ENCODE measurements around the gene OR2M2. TPM values are rescaled to one million over a fixed set of nuclear protein-coding genes. Genes with fewer than 3 reads are reported as not detected.

The OR2M2 gene
- total RNA-seq: not detected

- Mint-ChIP-seq H3K9me3 (no peaks in the 10 kb centered on the region), H3K27me3 (no peaks in the 10 kb centered on the region), H3K27ac (no peak within 1 kb of the TSS), H3K4me1 (no peaks in the 10 kb centered on the region), H3K4me3 (no peak within 1 kb of the TSS), H3K36me3 (no peaks in the 10 kb centered on the region)
- POLR2A ChIA-PET: no interaction called here
- ATAC-seq (ENCODE audit: low read depth) (no peak), DNase-seq (no peak)
These were observed at the start of gene OR2M2 for GRCh38 chr1:248174521-248174920. OR2M2 (plus strand) TSS chr1:248174821; CDS start chr1:248179986, 5,165 bp downstream.

GRCh38 chr1:248127653-248128052 is 47.0 kb upstream of the OR2M2 start:
- Mint-ChIP-seq H3K27ac (no peak overlapping the region), H3K36me3 (peaks cover 1% of the 10 kb centered on the region), H3K9me3 (peaks cover 4% of the 10 kb centered on the region), H3K27me3 (no peaks in the 10 kb centered on the region), H3K4me1 (no peaks in the 10 kb centered on the region), H3K4me3 (no peak overlapping the region)
- DNase-seq (no peak), ATAC-seq (ENCODE audit: low read depth) (no peak)
- POLR2A ChIA-PET: no interaction called here

- no peak overlapping the region for H3K4me3 Mint-ChIP-seq
- H3K27me3 Mint-ChIP-seq: no peaks in the 10 kb centered on the region
- H3K4me1 Mint-ChIP-seq: no peaks in the 10 kb centered on the region
- no peaks in the 10 kb centered on the region for H3K36me3 Mint-ChIP-seq
- H3K27ac Mint-ChIP-seq: no peak overlapping the region
- no peak for ATAC-seq (ENCODE audit: low read depth)
- H3K9me3 Mint-ChIP-seq: peaks cover 2% of the 10 kb centered on the region
- DNase-seq: no peak
- POLR2A ChIA-PET: no interaction called here
These were observed 37.8 kb upstream of the OR2M2 start for GRCh38 chr1:248136811-248137210.

- Mint-ChIP-seq H3K27ac (no peak overlapping the region), H3K36me3 (no peaks in the 10 kb centered on the region), H3K4me1 (no peaks in the 10 kb centered on the region), H3K4me3 (no peak overlapping the region), H3K27me3 (no peaks in the 10 kb centered on the region), H3K9me3 (no peaks in the 10 kb centered on the region)
- DNase-seq (no peak), ATAC-seq (ENCODE audit: low read depth) (no peak)
- POLR2A ChIA-PET: no interaction called here
These were observed 33.8 kb upstream of the OR2M2 start for GRCh38 chr1:248140846-248141245.

- no peak overlapping the region for H3K4me3 Mint-ChIP-seq
- H3K9me3 Mint-ChIP-seq: peaks cover 5% of the 10 kb centered on the region
- DNase-seq (no peak), ATAC-seq (ENCODE audit: low read depth) (no peak)
- H3K36me3 Mint-ChIP-seq: no peaks in the 10 kb centered on the region
- no peaks in the 10 kb centered on the region for H3K27me3 Mint-ChIP-seq
- POLR2A ChIA-PET: no interaction called here
- H3K4me1 Mint-ChIP-seq: no peaks in the 10 kb centered on the region
- H3K27ac Mint-ChIP-seq: no peak overlapping the region
These were observed 31.3 kb upstream of the OR2M2 start for GRCh38 chr1:248143311-248143710.

GRCh38 chr1:248144513-248145198 is 30.0 kb upstream of the OR2M2 start, which contains the start of gene OR2M5:
OR2M5 (plus strand) TSS chr1:248145148; CDS start chr1:248145148, 0 bp downstream.
- H3K27ac Mint-ChIP-seq: no peak within 1 kb of the TSS
- DNase-seq (no peak), ATAC-seq (ENCODE audit: low read depth) (no peak)
- POLR2A ChIA-PET: no interaction called here
- H3K9me3 Mint-ChIP-seq: peaks cover 7% of the 10 kb centered on the region
- no peaks in the 10 kb centered on the region for H3K36me3 Mint-ChIP-seq
- no peaks in the 10 kb centered on the region for H3K27me3 Mint-ChIP-seq
- H3K4me1 Mint-ChIP-seq: no peaks in the 10 kb centered on the region
- H3K4me3 Mint-ChIP-seq: no peak within 1 kb of the TSS

GRCh38 chr1:248152056-248152827 is 22.4 kb upstream of the OR2M2 start:
- peaks cover 7% of the 10 kb centered on the region for H3K9me3 Mint-ChIP-seq
- H3K36me3 Mint-ChIP-seq: no peaks in the 10 kb centered on the region
- no peak for DNase-seq
- H3K4me1 Mint-ChIP-seq: no peaks in the 10 kb centered on the region
- no peak for ATAC-seq (ENCODE audit: low read depth)
- H3K27me3 Mint-ChIP-seq: no peaks in the 10 kb centered on the region
- no peak overlapping the region for H3K4me3 Mint-ChIP-seq
- POLR2A ChIA-PET: no interaction called here
- H3K27ac Mint-ChIP-seq: no peak overlapping the region

- no peak overlapping the region for H3K27ac Mint-ChIP-seq
- ATAC-seq (ENCODE audit: low read depth) (no peak), DNase-seq (no peak)
- no peak overlapping the region for H3K4me3 Mint-ChIP-seq
- H3K36me3 Mint-ChIP-seq: no peaks in the 10 kb centered on the region
- no peaks in the 10 kb centered on the region for H3K4me1 Mint-ChIP-seq
- POLR2A ChIA-PET: no interaction called here
- H3K27me3 Mint-ChIP-seq: no peaks in the 10 kb centered on the region
- peaks cover 2% of the 10 kb centered on the region for H3K9me3 Mint-ChIP-seq
These were observed 18.7 kb upstream of the OR2M2 start for GRCh38 chr1:248155927-248156326.

GRCh38 chr1:248158758-248159157 is 15.9 kb upstream of the OR2M2 start:
- POLR2A ChIA-PET: no interaction called here
- H3K27ac Mint-ChIP-seq: no peak overlapping the region
- H3K27me3 Mint-ChIP-seq: no peaks in the 10 kb centered on the region
- H3K36me3 Mint-ChIP-seq: no peaks in the 10 kb centered on the region
- ATAC-seq (ENCODE audit: low read depth) (no peak), DNase-seq (no peak)
- peaks cover 2% of the 10 kb centered on the region for H3K9me3 Mint-ChIP-seq
- no peak overlapping the region for H3K4me3 Mint-ChIP-seq
- no peaks in the 10 kb centered on the region for H3K4me1 Mint-ChIP-seq

GRCh38 chr1:248164031-248164430 is 10.6 kb upstream of the OR2M2 start:
- no peak for ATAC-seq (ENCODE audit: low read depth)
- no peak for DNase-seq
- POLR2A ChIA-PET: no interaction called here
- no peaks in the 10 kb centered on the region for H3K27me3 Mint-ChIP-seq
- H3K4me3 Mint-ChIP-seq: no peak overlapping the region
- H3K36me3 Mint-ChIP-seq: no peaks in the 10 kb centered on the region
- no peak overlapping the region for H3K27ac Mint-ChIP-seq
- no peaks in the 10 kb centered on the region for H3K4me1 Mint-ChIP-seq
- H3K9me3 Mint-ChIP-seq: peaks cover 3% of the 10 kb centered on the region

GRCh38 chr1:248165186-248165585 is 9.4 kb upstream of the OR2M2 start:
- H3K4me3 Mint-ChIP-seq: no peak overlapping the region
- H3K9me3 Mint-ChIP-seq: peaks cover 2% of the 10 kb centered on the region
- no peaks in the 10 kb centered on the region for H3K27me3 Mint-ChIP-seq
- no peaks in the 10 kb centered on the region for H3K36me3 Mint-ChIP-seq
- no peaks in the 10 kb centered on the region for H3K4me1 Mint-ChIP-seq
- DNase-seq (no peak), ATAC-seq (ENCODE audit: low read depth) (no peak)
- POLR2A ChIA-PET: no interaction called here
- no peak overlapping the region for H3K27ac Mint-ChIP-seq

GRCh38 chr1:248183996-248184395 is 9.4 kb downstream of the OR2M2 start:
- no peak overlapping the region for H3K4me3 Mint-ChIP-seq
- no peaks in the 10 kb centered on the region for H3K27me3 Mint-ChIP-seq
- peaks cover 9% of the 10 kb centered on the region for H3K9me3 Mint-ChIP-seq
- POLR2A ChIA-PET: no interaction called here
- no peak for ATAC-seq (ENCODE audit: low read depth)
- no peak overlapping the region for H3K27ac Mint-ChIP-seq
- DNase-seq: no peak
- H3K4me1 Mint-ChIP-seq: no peaks in the 10 kb centered on the region
- H3K36me3 Mint-ChIP-seq: no peaks in the 10 kb centered on the region

- DNase-seq: no peak
- Mint-ChIP-seq H3K36me3 (no peaks in the 10 kb centered on the region), H3K4me3 (no peak overlapping the region), H3K27me3 (no peaks in the 10 kb centered on the region), H3K4me1 (no peaks in the 10 kb centered on the region), H3K9me3 (peaks cover 4% of the 10 kb centered on the region), H3K27ac (no peak overlapping the region)
- POLR2A ChIA-PET: no interaction called here
- no peak for ATAC-seq (ENCODE audit: low read depth)
These were observed 12.7 kb downstream of the OR2M2 start for GRCh38 chr1:248187363-248187762.

GRCh38 chr1:248189026-248189425 is 14.4 kb downstream of the OR2M2 start:
- Mint-ChIP-seq H3K9me3 (peaks cover 7% of the 10 kb centered on the region), H3K27me3 (no peaks in the 10 kb centered on the region), H3K36me3 (no peaks in the 10 kb centered on the region), H3K4me3 (no peak overlapping the region), H3K27ac (no peak overlapping the region), H3K4me1 (no peaks in the 10 kb centered on the region)
- POLR2A ChIA-PET: no interaction called here
- DNase-seq (no peak), ATAC-seq (ENCODE audit: low read depth) (no peak)
